ENCODE data around the gene SH3BGRL3.

DNA sequence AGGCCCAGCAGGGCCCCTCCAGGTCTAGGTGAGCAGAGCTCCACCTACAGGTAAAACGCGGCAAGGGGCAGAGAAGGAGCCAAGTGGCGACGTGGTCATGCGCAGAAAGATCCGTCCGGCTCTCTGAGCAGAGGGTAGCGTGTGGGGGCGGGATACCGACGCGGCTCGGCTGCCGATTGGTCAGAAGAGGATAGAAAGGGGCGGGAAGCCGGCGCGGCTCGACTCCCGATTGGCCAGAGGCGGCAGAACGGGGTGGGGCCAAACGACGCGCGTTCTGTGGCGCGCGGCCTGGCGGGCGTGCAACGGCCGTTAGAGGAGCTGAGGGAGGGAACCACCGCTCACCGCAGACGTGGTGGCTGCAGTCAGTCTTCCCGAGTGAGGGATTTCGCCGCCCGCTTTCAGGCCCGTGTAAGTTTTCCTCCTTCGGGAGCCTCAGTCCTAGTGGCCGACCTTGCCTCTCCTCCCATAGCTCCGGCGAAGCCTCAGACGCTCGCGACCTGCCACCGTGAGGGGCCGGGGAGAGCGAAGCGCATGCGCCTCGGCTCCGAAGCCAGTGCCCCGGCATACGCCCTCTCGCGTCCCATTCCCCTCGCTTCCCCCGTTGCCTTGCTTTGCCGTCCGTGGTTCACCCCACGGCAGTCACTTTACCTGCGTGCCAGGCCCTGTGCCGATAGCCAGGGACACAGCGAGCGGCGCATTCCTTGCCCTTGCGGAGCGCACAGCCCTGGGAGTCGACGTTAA lies 45.8 kb upstream of the SH3BGRL3 start, which contains the start of gene CEP85:
- TF ChIP-seq, protein P1, sequence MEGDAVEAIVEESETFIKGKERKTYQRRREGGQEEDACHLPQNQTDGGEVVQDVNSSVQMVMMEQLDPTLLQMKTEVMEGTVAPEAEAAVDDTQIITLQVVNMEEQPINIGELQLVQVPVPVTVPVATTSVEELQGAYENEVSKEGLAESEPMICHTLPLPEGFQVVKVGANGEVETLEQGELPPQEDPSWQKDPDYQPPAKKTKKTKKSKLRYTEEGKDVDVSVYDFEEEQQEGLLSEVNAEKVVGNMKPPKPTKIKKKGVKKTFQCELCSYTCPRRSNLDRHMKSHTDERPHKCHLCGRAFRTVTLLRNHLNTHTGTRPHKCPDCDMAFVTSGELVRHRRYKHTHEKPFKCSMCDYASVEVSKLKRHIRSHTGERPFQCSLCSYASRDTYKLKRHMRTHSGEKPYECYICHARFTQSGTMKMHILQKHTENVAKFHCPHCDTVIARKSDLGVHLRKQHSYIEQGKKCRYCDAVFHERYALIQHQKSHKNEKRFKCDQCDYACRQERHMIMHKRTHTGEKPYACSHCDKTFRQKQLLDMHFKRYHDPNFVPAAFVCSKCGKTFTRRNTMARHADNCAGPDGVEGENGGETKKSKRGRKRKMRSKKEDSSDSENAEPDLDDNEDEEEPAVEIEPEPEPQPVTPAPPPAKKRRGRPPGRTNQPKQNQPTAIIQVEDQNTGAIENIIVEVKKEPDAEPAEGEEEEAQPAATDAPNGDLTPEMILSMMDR (IDR thresholded peaks at IDR 0.05; ENCODE audit: low read depth, low read length, poor library complexity, severe bottlenecking), result peak; percentile 84
- TF ChIP-seq EZH2phosphoT487 (IDR thresholded peaks at IDR 0.05; ENCODE audit: borderline replicate concordance, low read length), result no peak
